Heart left ventricle (tissue), 13 donors: Measurements from ENCODE around the gene SLC31A2.

Experiments used
- CTCF ChIP-seq, 12 donors: fragments of 200-600 bp; sonication (generic) in 4 of 12; IDR thresholded peaks; one replicate each; pipeline versions ENCODE4 v1.5.0 to v1.8.0; 2018 to 2022; ENCODE audit warnings: antibody characterized with exemption in 12 of 12, mild to moderate bottlenecking in 5 of 12
- POLR2A ChIP-seq, 2 donors: fragments of 450-650 bp; IDR thresholded peaks; one replicate each; pipeline ENCODE4 v1.6.1; 2017; ENCODE audit warnings: antibody characterized with exemption in 2 of 2, mild to moderate bottlenecking in 2 of 2, moderate library complexity in 2 of 2
- donor health status: ischemic (EF 13 %, LVEDD 7.1; RV severe dilation, severe dysfunction).
- donor health status: DM: no; HTN: yes; CAD: no.
- donor health status: DM: no; HTN: no; CAD: no.
- donor health status: ischemic (EF 25% LVEDD 6.9; RV normal size, moderate dysfunction).
- donor health status: ischemic (EF 25% LVEDD 5.7; RV mildly dilated, moderate dysfunction).
- donor health status: ischemic (EF 35%, LVEDD 5.7; RV mildly dilated, moderate dysfunction).
- donor health status: nonischemic (EF 11% LVEDD 7.7; RV severe dilation, severe dysfunction).
- donor health status: DM: yes; HTN: yes; CAD: no.
- donor health status: PGD.
- donor health status: ischemic (EF 29% LVEDD 5.4; RV normal size, mild dysfunction).
- donor health status: nonischemic (EF 23%, LVEDD 6.1; RV moderate dilation, normal function).

GRCh38 chr9:113210815-113211214, 60.0 kb downstream of the SLC31A2 start:
- TF ChIP-seq CTCF (IDR thresholded peaks at IDR 0.05) (no peak), POLR2A (IDR thresholded peaks at IDR 0.05) (no peak)
